Lower lobe of right lung (tissue), 2 donors: ENCODE results near the gene SNAPIN. TPM values are rescaled to one million over a fixed set of nuclear protein-coding genes. Genes with fewer than 3 reads are reported as not detected.

Source experiments
- ATAC-seq, 2 donors: fragments of 200-7000 bp; cut with Tn5 transposase; one replicate each; pipeline ENCODE4 v1.9.1; 2020 to 2022; ENCODE audit warnings: mild to moderate bottlenecking in 2 of 2, moderate library complexity in 2 of 2
- DNase-seq: peaks from one replicate; pipeline ENCODE4 v3.0.0-alpha.2; 2020
- H3K27ac ChIP-seq: fragments of 200-600 bp; one replicate; pipeline ENCODE4 v1.8.0; 2022
- H3K27me3 ChIP-seq: fragments of 200-600 bp; one replicate; pipeline ENCODE4 v1.8.0; 2022; ENCODE audit warnings: low read depth
- H3K36me3 ChIP-seq: fragments of 200-600 bp; one replicate; pipeline ENCODE4 v1.8.0; 2022; ENCODE audit warnings: mild to moderate bottlenecking
- H3K4me1 ChIP-seq: fragments of 200-600 bp; one replicate; pipeline ENCODE4 v1.8.0; 2022
- H3K4me3 ChIP-seq: fragments of 200-600 bp; one replicate; pipeline ENCODE4 v1.8.0; 2022; ENCODE audit warnings: mild to moderate bottlenecking
- H3K9me3 ChIP-seq: fragments of 200-600 bp; one replicate; pipeline ENCODE4 v1.8.0; 2022
- intact Hi-C: fragments of 100-400 bp; cut with DNase I; formaldehyde crosslinking; loops from one replicate; pipeline ENCODE4 v1.11.0; 2022
- total RNA-seq: library from RNA; stranded (reverse); fragmentation: NEBNext Ultra II Directional; extraction: Animal tissue kit (Norgen Biotek cat#: 25700); gene quantifications from one replicate; pipeline ENCODE4 v1.2.1, GENCODE V29; 2021
- TF ChIP-seq, protein P1 (sequence below): fragments of 200-600 bp; IDR thresholded peaks from one replicate; pipeline ENCODE4 v1.8.0; 2022; ENCODE audit warnings: antibody characterized with exemption, mild to moderate bottlenecking
- donor health status: DM: no; HTN: yes; CAD: no; lungs with severe emphysema.

Gene SNAPIN
- total RNA-seq, 1 donor from 2014 or later: 40.2 TPM

DNA sequence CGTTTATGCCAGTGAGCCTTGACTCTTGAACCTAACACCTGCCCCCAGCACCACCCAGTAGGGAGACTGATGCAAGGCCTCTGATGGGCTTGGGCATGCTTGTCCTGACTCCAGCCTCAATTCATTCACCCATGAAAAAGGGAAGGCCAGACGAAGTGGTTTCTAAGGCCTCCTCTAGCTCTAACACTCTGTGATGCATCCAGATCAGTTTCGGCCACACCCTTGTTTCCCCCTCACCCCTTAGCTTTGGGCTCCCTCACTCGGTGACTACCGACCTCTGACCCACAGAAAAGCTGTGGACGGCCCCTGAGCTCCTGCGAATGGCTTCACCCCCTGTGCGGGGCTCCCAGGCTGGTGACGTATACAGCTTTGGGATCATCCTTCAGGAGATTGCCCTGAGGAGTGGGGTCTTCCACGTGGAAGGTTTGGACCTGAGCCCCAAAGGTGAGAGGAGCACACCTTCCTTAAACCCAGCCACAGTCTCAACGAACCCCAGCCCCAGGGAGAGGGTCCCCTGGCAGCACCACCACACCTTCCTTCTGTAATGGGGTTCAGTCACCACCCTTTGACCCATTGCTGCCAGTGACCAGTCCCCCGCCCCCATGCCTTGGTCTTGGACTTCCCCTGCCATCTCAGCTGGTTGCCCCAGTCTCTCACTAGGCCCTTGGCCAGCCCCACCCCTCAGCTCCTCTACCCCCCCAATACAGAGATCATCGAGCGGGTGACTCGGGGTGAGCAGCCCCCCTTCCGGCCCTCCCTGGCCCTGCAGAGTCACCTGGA is 29.0 kb downstream of the SNAPIN start:
- intact Hi-C loops: no loop called here
- TF ChIP-seq, protein P1, sequence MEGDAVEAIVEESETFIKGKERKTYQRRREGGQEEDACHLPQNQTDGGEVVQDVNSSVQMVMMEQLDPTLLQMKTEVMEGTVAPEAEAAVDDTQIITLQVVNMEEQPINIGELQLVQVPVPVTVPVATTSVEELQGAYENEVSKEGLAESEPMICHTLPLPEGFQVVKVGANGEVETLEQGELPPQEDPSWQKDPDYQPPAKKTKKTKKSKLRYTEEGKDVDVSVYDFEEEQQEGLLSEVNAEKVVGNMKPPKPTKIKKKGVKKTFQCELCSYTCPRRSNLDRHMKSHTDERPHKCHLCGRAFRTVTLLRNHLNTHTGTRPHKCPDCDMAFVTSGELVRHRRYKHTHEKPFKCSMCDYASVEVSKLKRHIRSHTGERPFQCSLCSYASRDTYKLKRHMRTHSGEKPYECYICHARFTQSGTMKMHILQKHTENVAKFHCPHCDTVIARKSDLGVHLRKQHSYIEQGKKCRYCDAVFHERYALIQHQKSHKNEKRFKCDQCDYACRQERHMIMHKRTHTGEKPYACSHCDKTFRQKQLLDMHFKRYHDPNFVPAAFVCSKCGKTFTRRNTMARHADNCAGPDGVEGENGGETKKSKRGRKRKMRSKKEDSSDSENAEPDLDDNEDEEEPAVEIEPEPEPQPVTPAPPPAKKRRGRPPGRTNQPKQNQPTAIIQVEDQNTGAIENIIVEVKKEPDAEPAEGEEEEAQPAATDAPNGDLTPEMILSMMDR: no peak
- Histone ChIP-seq H3K4me1 (no peaks in the 10 kb centered on the region), H3K27ac (no peak overlapping the region), H3K4me3 (no peak overlapping the region), H3K9me3 (no peaks in the 10 kb centered on the region), H3K27me3 (no peaks in the 10 kb centered on the region), H3K36me3 (peaks cover 61% of the 10 kb centered on the region)
- DNase-seq: peak; percentile 30
- no peak for ATAC-seq

DNA sequence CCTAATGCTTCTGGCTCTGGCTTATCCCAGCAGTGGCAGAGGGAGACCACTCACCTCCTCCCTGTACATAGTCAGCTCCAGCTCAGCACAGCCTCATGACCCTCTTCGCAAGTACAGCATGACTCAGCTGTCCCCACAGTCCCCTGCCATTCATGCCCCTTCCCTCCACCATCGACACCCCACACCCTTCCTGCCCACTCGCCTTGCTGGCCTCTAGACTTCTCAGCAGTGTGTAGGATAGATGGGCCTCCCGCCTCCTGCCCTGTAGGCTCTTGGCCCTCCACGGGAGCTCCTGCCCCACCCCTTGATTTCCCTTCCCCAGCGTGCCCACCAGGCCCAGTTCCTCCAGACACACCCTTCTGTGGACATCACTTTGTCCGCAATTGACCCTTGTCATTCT is 29.8 kb downstream of the SNAPIN start:
- DNase-seq (peak; percentile 20), ATAC-seq (no peak)
- TF ChIP-seq, protein P1: no peak
- Histone ChIP-seq H3K4me3 (no peak overlapping the region), H3K36me3 (peaks cover 53% of the 10 kb centered on the region), H3K4me1 (no peaks in the 10 kb centered on the region), H3K27me3 (no peaks in the 10 kb centered on the region), H3K27ac (no peak overlapping the region), H3K9me3 (no peaks in the 10 kb centered on the region)
- intact Hi-C loops: no loop called here

DNA sequence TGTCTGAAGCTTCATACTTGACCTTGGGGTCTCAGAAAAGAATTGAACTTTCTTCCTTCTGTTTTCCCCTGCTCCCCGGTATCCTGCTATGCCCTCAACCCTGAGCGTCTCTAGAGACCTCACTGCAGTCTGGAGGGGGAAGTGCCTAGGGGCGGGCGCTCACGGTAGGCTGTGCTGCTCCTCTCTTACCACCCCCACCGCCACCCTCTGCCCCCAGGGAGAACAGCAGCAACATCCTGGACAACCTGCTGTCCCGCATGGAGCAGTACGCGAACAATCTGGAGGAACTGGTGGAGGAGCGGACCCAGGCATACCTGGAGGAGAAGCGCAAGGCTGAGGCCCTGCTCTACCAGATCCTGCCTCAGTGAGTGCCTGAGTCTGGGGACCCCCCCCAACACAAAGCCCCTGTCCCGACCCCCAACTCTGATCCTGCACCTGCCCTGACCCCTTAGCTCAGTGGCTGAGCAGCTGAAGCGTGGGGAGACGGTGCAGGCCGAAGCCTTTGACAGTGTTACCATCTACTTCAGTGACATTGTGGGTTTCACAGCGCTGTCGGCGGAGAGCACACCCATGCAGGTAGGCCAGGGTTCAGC is 30.3 kb downstream of the SNAPIN start:
- Histone ChIP-seq H3K27ac (no peak overlapping the region), H3K4me3 (no peak overlapping the region), H3K9me3 (no peaks in the 10 kb centered on the region), H3K36me3 (peaks cover 52% of the 10 kb centered on the region), H3K27me3 (no peaks in the 10 kb centered on the region), H3K4me1 (no peaks in the 10 kb centered on the region)
- DNase-seq (no peak), ATAC-seq (no peak)
- TF ChIP-seq, protein P1: no peak
- intact Hi-C loops: no loop called here

DNA sequence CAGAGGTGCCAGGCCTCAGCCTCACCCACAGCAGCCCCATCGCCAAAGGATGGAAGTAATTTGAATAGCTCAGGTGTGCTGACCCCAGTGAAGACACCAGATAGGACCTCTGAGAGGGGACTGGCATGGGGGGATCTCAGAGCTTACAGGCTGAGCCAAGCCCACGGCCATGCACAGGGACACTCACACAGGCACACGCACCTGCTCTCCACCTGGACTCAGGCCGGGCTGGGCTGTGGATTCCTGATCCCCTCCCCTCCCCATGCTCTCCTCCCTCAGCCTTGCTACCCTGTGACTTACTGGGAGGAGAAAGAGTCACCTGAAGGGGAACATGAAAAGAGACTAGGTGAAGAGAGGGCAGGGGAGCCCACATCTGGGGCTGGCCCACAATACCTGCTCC is 35.0 kb downstream of the SNAPIN start:
- DNase-seq (no peak), ATAC-seq (no peak)
- intact Hi-C loops: no loop called here

DNA sequence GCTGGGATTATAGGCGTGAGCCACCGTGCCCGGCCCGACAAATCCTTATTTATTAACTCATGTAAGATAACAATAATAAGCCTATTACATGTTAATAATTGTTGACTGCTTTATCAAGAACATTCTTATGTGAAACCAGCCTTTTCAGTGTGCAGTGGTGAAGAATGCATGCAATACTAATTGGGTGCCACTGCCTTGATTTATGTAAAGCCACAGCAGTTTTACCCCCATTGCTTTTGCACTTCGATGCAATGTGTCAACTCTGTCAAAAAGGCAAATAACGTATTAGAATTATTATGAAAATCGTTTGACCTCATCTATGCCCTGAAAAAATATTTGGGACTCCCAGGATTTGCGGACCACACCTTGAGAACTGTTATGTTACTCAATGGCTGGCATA is 38.2 kb downstream of the SNAPIN start:
- Histone ChIP-seq H3K27me3 (no peaks in the 10 kb centered on the region), H3K27ac (peak overlapping the region; percentile 82), H3K4me3 (no peak overlapping the region), H3K9me3 (no peaks in the 10 kb centered on the region), H3K36me3 (no peaks in the 10 kb centered on the region), H3K4me1 (peaks cover 28% of the 10 kb centered on the region)
- ATAC-seq (no peak), DNase-seq (no peak)
- intact Hi-C loops: no loop called here
- TF ChIP-seq, protein P1: no peak

More for the DNA sequence above, 35.0 kb downstream of the SNAPIN start:
- H3K9me3 ChIP-seq: no peaks in the 10 kb centered on the region
- TF ChIP-seq, protein P1: no peak
- H3K4me1 ChIP-seq: peaks cover 11% of the 10 kb centered on the region
- H3K36me3 ChIP-seq: peaks cover 26% of the 10 kb centered on the region
- no peaks in the 10 kb centered on the region for H3K27me3 ChIP-seq
- no peak overlapping the region for H3K4me3 ChIP-seq
- no peak overlapping the region for H3K27ac ChIP-seq
